Measurements from ENCODE around the gene SEMA3G.

Gene SEMA3G

GRCh38 chr3:52394751-52395502 is 50.0 kb downstream of the SEMA3G start:
- no peak for DNase-seq (ENCODE audit: low read depth)

GRCh38 chr3:52393959-52394670 is 50.8 kb downstream of the SEMA3G start:
- no peak for DNase-seq (ENCODE audit: low read depth)

- DNase-seq (ENCODE audit: low read depth), result no peak
These were observed 51.6 kb downstream of the SEMA3G start for GRCh38 chr3:52393131-52393807.

- DNase-seq (ENCODE audit: low read depth), result no peak
These were observed 52.5 kb downstream of the SEMA3G start for GRCh38 chr3:52392216-52392930.

GRCh38 chr3:52391096-52391495 is 53.8 kb downstream of the SEMA3G start:
- DNase-seq (ENCODE audit: low read depth), result no peak

GRCh38 chr3:52388933-52389332 is 56.0 kb downstream of the SEMA3G start:
- no peak for DNase-seq (ENCODE audit: low read depth)

- no peak for DNase-seq (ENCODE audit: low read depth)
These were observed 56.5 kb downstream of the SEMA3G start for GRCh38 chr3:52388348-52388821.

- DNase-seq (ENCODE audit: low read depth), result no peak
These were observed 57.4 kb downstream of the SEMA3G start for GRCh38 chr3:52387481-52387880.

- DNase-seq (ENCODE audit: low read depth), result peak; percentile 4
These were observed 59.7 kb downstream of the SEMA3G start for GRCh38 chr3:52385157-52385556.

GRCh38 chr3:52384019-52384761 is 60.7 kb downstream of the SEMA3G start:
- DNase-seq (ENCODE audit: low read depth), result no peak

- DNase-seq (ENCODE audit: low read depth), result no peak
These were observed 61.5 kb downstream of the SEMA3G start for GRCh38 chr3:52383446-52383845.

Measured in fibroblast of the conjunctiva (primary cell).